ENCODE data around the gene MLH3.

Gene MLH3

GRCh38 chr14:74983343-74983742 is 67.9 kb downstream of the MLH3 start:
- DNase-seq (ENCODE audit: low read depth) = no peak

- DNase-seq (ENCODE audit: low read depth) = no peak
Measured at GRCh38 chr14:74982661-74983060, 68.6 kb downstream of the MLH3 start.

- DNase-seq (ENCODE audit: low read depth) = no peak
Measured at GRCh38 chr14:74981833-74982232, 69.4 kb downstream of the MLH3 start.

- DNase-seq (ENCODE audit: low read depth) = no peak
Measured at GRCh38 chr14:74981462-74981782, 69.8 kb downstream of the MLH3 start.

- DNase-seq (ENCODE audit: low read depth) = no peak
Measured at GRCh38 chr14:74980731-74981461, 70.4 kb downstream of the MLH3 start.

GRCh38 chr14:74980398-74980730 is 70.9 kb downstream of the MLH3 start:
- DNase-seq (ENCODE audit: low read depth) = no peak

GRCh38 chr14:74979442-74980397 is 71.5 kb downstream of the MLH3 start:
- DNase-seq (ENCODE audit: low read depth) = no peak

GRCh38 chr14:74979029-74979428 is 72.2 kb downstream of the MLH3 start:
- no peak for DNase-seq (ENCODE audit: low read depth)

- DNase-seq (ENCODE audit: low read depth) = no peak
Measured at GRCh38 chr14:74978416-74978947, 72.8 kb downstream of the MLH3 start.

GRCh38 chr14:74977901-74978385 is 73.3 kb downstream of the MLH3 start:
- no peak for DNase-seq (ENCODE audit: low read depth)

GRCh38 chr14:74977164-74977900 is 73.9 kb downstream of the MLH3 start:
- no peak for DNase-seq (ENCODE audit: low read depth)

GRCh38 chr14:74976264-74977113 is 74.8 kb downstream of the MLH3 start:
- no peak for DNase-seq (ENCODE audit: low read depth)

- DNase-seq (ENCODE audit: low read depth) = no peak
Measured at GRCh38 chr14:74975059-74975810, 76.0 kb downstream of the MLH3 start.

GRCh38 chr14:74974364-74975058 is 76.8 kb downstream of the MLH3 start:
- DNase-seq (ENCODE audit: low read depth) = no peak

GRCh38 chr14:74973905-74974363 is 77.3 kb downstream of the MLH3 start:
- DNase-seq (ENCODE audit: low read depth) = no peak

GRCh38 chr14:74973003-74973653 is 78.1 kb downstream of the MLH3 start:
- no peak for DNase-seq (ENCODE audit: low read depth)

- no peak for DNase-seq (ENCODE audit: low read depth)
Measured at GRCh38 chr14:74968811-74969210, 82.5 kb downstream of the MLH3 start.

- no peak for DNase-seq (ENCODE audit: low read depth)
Measured at GRCh38 chr14:74965486-74966153, 85.6 kb downstream of the MLH3 start.
